Liver (tissue), 9 donors: ENCODE measurements around the gene ANTXR2. TPM values are rescaled to one million over a fixed set of nuclear protein-coding genes. Genes with fewer than 3 reads are reported as not detected.

Experiments used
- DNase-seq: peaks from one replicate; pipeline ENCODE4 v3.0.0-alpha.2; 2017; ENCODE audit warnings: low spot score
- H3K27ac ChIP-seq, 2 donors: one replicate each; pipeline ENCODE4 v1.7.0; 2013; ENCODE audit warnings: inconsistent platforms in 2 of 2, low read length in 2 of 2, control low read depth in 1 of 2, low read depth in 1 of 2, mild to moderate bottlenecking in 1 of 2
- H3K27me3 ChIP-seq, 4 donors: one replicate each; pipeline versions ENCODE4 v1.6.1 to v1.7.0; 2013; ENCODE audit warnings: low read length in 3 of 4, inconsistent platforms in 1 of 4, mild to moderate bottlenecking in 1 of 4, moderate library complexity in 1 of 4; ENCODE audit not compliant: control insufficient read depth in 4 of 4, insufficient read depth in 4 of 4
- H3K36me3 ChIP-seq, 4 donors: one replicate each; pipeline versions ENCODE4 v1.6.1 to v1.7.0; 2013; ENCODE audit warnings: low read length in 3 of 4, mild to moderate bottlenecking in 3 of 4, low read depth in 1 of 4, moderate library complexity in 1 of 4; ENCODE audit not compliant: control insufficient read depth in 4 of 4, insufficient read depth in 3 of 4
- H3K4me1 ChIP-seq, 4 donors: one replicate each; pipeline versions ENCODE4 v1.6.1 to v1.7.0; 2013; ENCODE audit warnings: low read length in 3 of 4, mild to moderate bottlenecking in 3 of 4, moderate library complexity in 1 of 4; ENCODE audit not compliant: control insufficient read depth in 4 of 4, insufficient read depth in 4 of 4
- H3K4me3 ChIP-seq, 3 donors: one replicate each; pipeline versions ENCODE4 v1.6.1 to v1.7.0; 2013; ENCODE audit warnings: low read length in 3 of 3, control low read depth in 1 of 3, low read depth in 1 of 3, mild to moderate bottlenecking in 1 of 3
- H3K9ac ChIP-seq, 2 donors: one replicate each; pipeline ENCODE4 v1.7.0; 2013; ENCODE audit warnings: low read length in 2 of 2, mild to moderate bottlenecking in 2 of 2, moderate library complexity in 2 of 2, control low read depth in 1 of 2, low read depth in 1 of 2
- H3K9me3 ChIP-seq, 4 donors: one replicate each; pipeline versions ENCODE4 v1.6.1 to v1.7.0; 2013; ENCODE audit warnings: low read length in 3 of 4; ENCODE audit not compliant: control insufficient read depth in 4 of 4
- EGR1 ChIP-seq, 2 donors: IDR thresholded peaks; 2 replicates each; pipeline ENCODE4 v1.6.1; 2016 to 2018; ENCODE audit warnings: antibody characterized with exemption in 2 of 2, low read depth in 2 of 2
- FOXA2 ChIP-seq: IDR thresholded peaks from 2 replicates; pipeline ENCODE4 v1.6.1; 2016; ENCODE audit warnings: antibody characterized with exemption
- GABPA ChIP-seq, 2 donors: IDR thresholded peaks in 1 of 2; conservative IDR thresholded peaks in 1 of 2; 2 replicates each; pipeline ENCODE4 v1.6.1; 2016; ENCODE audit warnings: antibody characterized with exemption in 2 of 2, mild to moderate bottlenecking in 1 of 2, moderate library complexity in 1 of 2
- HNF4A ChIP-seq, 2 donors: conservative IDR thresholded peaks; 2 replicates each; pipeline ENCODE4 v1.6.1; 2016; ENCODE audit warnings: antibody characterized with exemption in 2 of 2, mild to moderate bottlenecking in 2 of 2
- HNF4G ChIP-seq: IDR thresholded peaks from 2 replicates; pipeline ENCODE4 v1.6.1; 2016; ENCODE audit warnings: antibody characterized with exemption
- RAD21 ChIP-seq, 2 donors: IDR thresholded peaks; 2 replicates each; pipeline ENCODE4 v1.6.1; 2016; ENCODE audit warnings: antibody characterized with exemption in 2 of 2, mild to moderate bottlenecking in 2 of 2
- REST ChIP-seq: IDR thresholded peaks from 2 replicates; pipeline ENCODE4 v1.6.1; 2016; ENCODE audit warnings: antibody characterized with exemption, mild to moderate bottlenecking
- RXRA ChIP-seq, 2 donors: IDR thresholded peaks; 2 replicates each; pipeline ENCODE4 v1.6.1; 2017 to 2018; ENCODE audit warnings: antibody characterized with exemption in 2 of 2, mild to moderate bottlenecking in 1 of 2
- SP1 ChIP-seq: IDR thresholded peaks from 2 replicates; pipeline ENCODE4 v1.6.1; 2018; ENCODE audit warnings: antibody characterized with exemption, mild to moderate bottlenecking
- TAF1 ChIP-seq: conservative IDR thresholded peaks from 2 replicates; pipeline ENCODE4 v1.6.1; 2016; ENCODE audit warnings: antibody characterized with exemption, mild to moderate bottlenecking
- YY1 ChIP-seq: IDR thresholded peaks from 2 replicates; pipeline ENCODE4 v1.6.1; 2016; ENCODE audit warnings: antibody characterized with exemption, mild to moderate bottlenecking
- ZBTB33 ChIP-seq: IDR thresholded peaks from 2 replicates; pipeline ENCODE4 v1.6.1; 2016; ENCODE audit warnings: antibody characterized with exemption
- WGBS: extraction: QIAGEN DNeasy Blood & Tissue Kit; methylation state at CpG from one replicate; pipeline ENCODE4 v1.1.7; 2013; 5-methylcytosine and 5-hydroxymethylcytosine counted together
- polyA plus RNA-seq, 2 donors: library from polyadenylated mRNA; stranded (reverse) in 1 of 2; unstranded in 1 of 2; fragments of 200-250 nt in 1 of 2; fragments of >200 nt in 1 of 2; fragmentation: Nextera tagmentation in 1 of 2; extraction: Ambion mirVana in 1 of 2; gene quantifications; one replicate each; pipeline versions ENCODE4 v1.2.1 to v1.2.3, GENCODE V29; 2013 to 2015
- total RNA-seq, 2 donors: library from RNA; depleted of rRNA; stranded (reverse); fragments of >200 nt; gene quantifications; one replicate each; pipeline ENCODE4 v1.2.3, GENCODE V29; 2014
- TF ChIP-seq, protein P1 (sequence below): IDR thresholded peaks from 2 replicates; pipeline ENCODE4 v1.6.1; 2016; ENCODE audit warnings: antibody characterized with exemption
- TF ChIP-seq, protein P2 (sequence below): IDR thresholded peaks from 2 replicates; pipeline ENCODE4 v1.6.1; 2016; ENCODE audit warnings: antibody characterized with exemption
- TF ChIP-seq, protein P3 (sequence below): fragments of 150-350 bp; IDR thresholded peaks from 2 replicates; pipeline ENCODE4 v1.5.1; 2017; ENCODE audit warnings: improper control_type of control experiment, low read depth, low read length; ENCODE audit not compliant: missing input control
- donor health status: healthy.
- donor health status: healthy.
- donor health status: healthy.
- donor health status: healthy.
- donor health status: healthy.

The ANTXR2 gene
- total and polyA plus RNA-seq, 4 donors: 16.1 to 30.5 (median 21.3) TPM

DNA sequence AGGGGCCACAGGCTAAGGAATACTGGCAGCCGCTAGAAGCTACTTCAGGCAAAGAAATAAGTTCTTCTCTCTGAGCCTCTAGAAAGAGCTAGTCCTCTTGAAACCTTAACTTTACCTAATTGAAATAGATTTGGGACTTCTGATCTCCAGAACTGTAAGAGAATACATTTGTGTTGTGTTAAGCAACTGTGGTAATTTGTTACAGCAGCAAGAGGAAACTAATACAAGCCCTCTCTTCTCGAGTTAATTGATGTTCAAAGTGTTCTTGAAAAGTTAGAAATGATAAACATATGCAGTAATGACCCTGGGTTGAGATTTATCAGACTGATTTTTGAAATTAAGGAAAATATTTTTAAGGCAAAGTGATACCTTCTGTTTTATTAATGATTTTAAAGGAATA is 172.8 kb downstream of the ANTXR2 start:
- DNase-seq: no peak
- H3K4me3 ChIP-seq: no peak overlapping the region
- 46% methylated on average over 2 of the region's 2 CpGs for WGBS
- H3K27me3 ChIP-seq: no peaks in the 10 kb centered on the region
- H3K4me1 ChIP-seq: no peaks in the 10 kb centered on the region
- peaks cover 0 to 2% (median 0%) of the 10 kb centered on the region in 4 donors for H3K36me3 ChIP-seq
- TF ChIP-seq HNF4G (no peak), YY1 (no peak), RAD21 (IDR thresholded peaks at IDR 0.05) (no peak), GABPA (IDR thresholded peaks at IDR 0.05 in 1 of 2, conservative IDR thresholded peaks at IDR 0.05 in 1 of 2) (no peak)
- TF ChIP-seq, protein P1, sequence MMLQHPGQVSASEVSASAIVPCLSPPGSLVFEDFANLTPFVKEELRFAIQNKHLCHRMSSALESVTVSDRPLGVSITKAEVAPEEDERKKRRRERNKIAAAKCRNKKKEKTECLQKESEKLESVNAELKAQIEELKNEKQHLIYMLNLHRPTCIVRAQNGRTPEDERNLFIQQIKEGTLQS: no peak
- H3K9me3 ChIP-seq: no peaks in the 10 kb centered on the region
- no peak overlapping the region for H3K9ac ChIP-seq
- H3K27ac ChIP-seq: no peak overlapping the region

DNA sequence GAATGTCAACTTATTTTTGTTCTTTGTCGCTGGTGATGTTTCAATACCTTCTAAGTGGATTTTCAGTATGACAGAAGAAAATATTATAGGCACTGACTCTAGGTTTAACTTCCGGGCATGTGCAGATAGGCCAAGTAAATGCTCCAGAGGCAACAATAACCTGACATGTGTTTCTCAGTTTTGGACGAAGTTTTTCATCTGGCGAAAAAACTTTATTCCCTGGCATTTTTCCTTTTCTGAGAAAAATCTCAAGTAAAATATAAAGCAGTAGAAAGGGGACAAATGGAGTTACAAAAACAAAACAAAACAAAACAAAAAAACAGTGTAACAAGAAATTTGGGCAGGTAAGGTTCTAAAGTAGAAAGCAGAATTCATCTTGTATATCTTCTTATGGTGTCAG is 173.5 kb downstream of the ANTXR2 start:
- H3K4me3 ChIP-seq: no peak overlapping the region
- no peaks in the 10 kb centered on the region for H3K4me1 ChIP-seq
- no peak overlapping the region for H3K9ac ChIP-seq
- no peak for DNase-seq
- H3K27me3 ChIP-seq: no peaks in the 10 kb centered on the region
- H3K36me3 ChIP-seq: no peaks in the 10 kb centered on the region
- H3K27ac ChIP-seq: no peak overlapping the region
- no peaks in the 10 kb centered on the region for H3K9me3 ChIP-seq
- TF ChIP-seq EGR1 (IDR thresholded peaks at IDR 0.05; ENCODE audit: low read depth in 2 of 2) (no peak), HNF4A (conservative IDR thresholded peaks at IDR 0.05) (no peak), SP1 (no peak), REST (no peak), GABPA (IDR thresholded peaks at IDR 0.05 in 1 of 2, conservative IDR thresholded peaks at IDR 0.05 in 1 of 2) (no peak), HNF4G (no peak), ZBTB33 (no peak)
- TF ChIP-seq, protein P2, sequence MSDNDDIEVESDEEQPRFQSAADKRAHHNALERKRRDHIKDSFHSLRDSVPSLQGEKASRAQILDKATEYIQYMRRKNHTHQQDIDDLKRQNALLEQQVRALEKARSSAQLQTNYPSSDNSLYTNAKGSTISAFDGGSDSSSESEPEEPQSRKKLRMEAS: no peak
- WGBS: 94% methylated on average over 4 of the region's 4 CpGs

- H3K9me3 ChIP-seq: no peaks in the 10 kb centered on the region
- DNase-seq: no peak
- no peak overlapping the region for H3K9ac ChIP-seq
- H3K27ac ChIP-seq: no peak overlapping the region
- H3K4me1 ChIP-seq: no peaks in the 10 kb centered on the region
- no peaks in the 10 kb centered on the region for H3K36me3 ChIP-seq
- TF ChIP-seq FOXA2: no peak
- no peak for TF ChIP-seq RXRA (IDR thresholded peaks at IDR 0.05)
- TF ChIP-seq TAF1: no peak
- no peak for TF ChIP-seq ZBTB33
- TF ChIP-seq, protein P1: no peak
- TF ChIP-seq, protein P3, sequence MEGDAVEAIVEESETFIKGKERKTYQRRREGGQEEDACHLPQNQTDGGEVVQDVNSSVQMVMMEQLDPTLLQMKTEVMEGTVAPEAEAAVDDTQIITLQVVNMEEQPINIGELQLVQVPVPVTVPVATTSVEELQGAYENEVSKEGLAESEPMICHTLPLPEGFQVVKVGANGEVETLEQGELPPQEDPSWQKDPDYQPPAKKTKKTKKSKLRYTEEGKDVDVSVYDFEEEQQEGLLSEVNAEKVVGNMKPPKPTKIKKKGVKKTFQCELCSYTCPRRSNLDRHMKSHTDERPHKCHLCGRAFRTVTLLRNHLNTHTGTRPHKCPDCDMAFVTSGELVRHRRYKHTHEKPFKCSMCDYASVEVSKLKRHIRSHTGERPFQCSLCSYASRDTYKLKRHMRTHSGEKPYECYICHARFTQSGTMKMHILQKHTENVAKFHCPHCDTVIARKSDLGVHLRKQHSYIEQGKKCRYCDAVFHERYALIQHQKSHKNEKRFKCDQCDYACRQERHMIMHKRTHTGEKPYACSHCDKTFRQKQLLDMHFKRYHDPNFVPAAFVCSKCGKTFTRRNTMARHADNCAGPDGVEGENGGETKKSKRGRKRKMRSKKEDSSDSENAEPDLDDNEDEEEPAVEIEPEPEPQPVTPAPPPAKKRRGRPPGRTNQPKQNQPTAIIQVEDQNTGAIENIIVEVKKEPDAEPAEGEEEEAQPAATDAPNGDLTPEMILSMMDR: no peak
- no peaks in the 10 kb centered on the region for H3K27me3 ChIP-seq
- 88% methylated on average over 2 of the region's 2 CpGs for WGBS
- H3K4me3 ChIP-seq: no peak overlapping the region
These were observed 175.0 kb downstream of the ANTXR2 start for GRCh38 chr4:79898055-79898454.
